BLaER1 treated with 17β-estradiol and CSF1 and Interleukin-3, amounts not matched to agents 10 nM and 100 nM (cell line): ENCODE results near the gene CCDC38.
A peak's percentile ranks its signal among the peaks of the same experiment; 100 is the strongest.

ENCODE experiments used
- H3K27ac ChIP-seq, 11 experiments: shearing (Covaris generic); formaldehyde crosslinking; 2 replicates each; pipeline ENCODE4 v1.8.1; 2022
- H3K27me3 ChIP-seq, 11 experiments: shearing (Covaris generic); formaldehyde crosslinking; 2 replicates each; pipeline ENCODE4 v1.8.1; 2022
- H3K36me3 ChIP-seq, 11 experiments: shearing (Covaris generic); formaldehyde crosslinking; 2 replicates each; pipeline ENCODE4 v1.8.1; 2022
- H3K4me1 ChIP-seq, 10 experiments: shearing (Covaris generic); formaldehyde crosslinking; 2 replicates each; pipeline ENCODE4 v1.8.1; 2022
- H3K4me2 ChIP-seq, 11 experiments: shearing (Covaris generic); formaldehyde crosslinking; 2 replicates each; pipeline ENCODE4 v1.8.1; 2022
- H3K4me3 ChIP-seq, 10 experiments: shearing (Covaris generic); formaldehyde crosslinking; 2 replicates each; pipeline ENCODE4 v1.8.1; 2022
- H3K9ac ChIP-seq, 11 experiments: shearing (Covaris generic); formaldehyde crosslinking; 2 replicates each; pipeline ENCODE4 v1.8.1; 2022
- H3K9me3 ChIP-seq, 11 experiments: shearing (Covaris generic); formaldehyde crosslinking; replicated peaks in 1 of 11; 2 replicates each; pipeline ENCODE4 v1.8.1; 2022
- H4K20me1 ChIP-seq, 11 experiments: shearing (Covaris generic); formaldehyde crosslinking; 2 replicates each; pipeline ENCODE4 v1.8.1; 2022
- Cebpa-rat ChIP-seq, 11 experiments: shearing (Covaris generic); IDR thresholded peaks; 2 replicates each; pipeline ENCODE4 v1.8.1; 2022

Gene CCDC38

DNA sequence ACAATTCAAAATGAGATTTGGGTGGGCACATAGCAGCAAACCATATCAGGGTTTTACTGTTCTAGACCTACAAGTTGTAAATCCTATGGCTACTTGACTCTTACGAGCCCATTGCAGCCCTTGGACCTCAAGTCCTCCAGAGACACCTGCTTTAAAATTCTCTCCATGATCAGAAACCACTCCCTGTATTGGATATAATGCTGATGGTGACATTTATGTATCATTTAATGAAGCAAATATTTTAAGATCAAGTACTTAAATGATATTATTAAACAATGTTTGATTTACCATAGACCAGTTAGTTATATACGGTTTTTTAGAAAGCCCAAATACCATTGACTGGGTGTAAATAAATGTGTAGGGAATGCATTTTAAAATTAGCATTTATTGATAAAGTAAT is 24.9 kb upstream of the CCDC38 start:
- Histone ChIP-seq H3K9ac (no peak overlapping the region), H4K20me1 (no peaks in the 10 kb centered on the region)

DNA sequence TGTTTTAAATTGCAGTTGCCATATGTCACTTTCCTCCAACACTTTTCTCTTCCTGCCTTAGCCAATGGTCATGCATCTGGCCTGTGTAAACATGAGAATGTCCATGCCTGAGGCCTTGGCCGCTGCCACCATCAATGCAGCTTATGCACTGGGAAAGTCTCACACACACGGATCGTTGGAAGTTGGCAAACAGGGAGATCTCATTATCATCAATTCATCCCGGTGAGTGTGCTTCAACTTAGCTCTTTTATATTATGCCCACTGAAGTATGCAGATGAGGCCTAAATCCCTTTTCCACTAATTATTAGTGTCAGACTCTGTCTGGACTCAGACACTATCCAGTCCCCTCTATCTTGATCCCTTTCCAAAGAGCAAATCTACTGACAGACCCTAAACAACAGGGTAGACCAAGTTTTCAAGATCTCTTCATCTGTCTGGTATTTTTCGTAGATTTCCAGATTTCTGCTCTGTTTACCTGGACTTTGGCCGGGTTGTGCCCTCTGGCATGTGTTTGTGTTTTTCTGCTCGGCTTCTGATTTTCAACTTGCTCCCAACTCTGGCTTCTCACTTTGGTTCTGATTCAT is 24.0 kb upstream of the CCDC38 start:
- no peak overlapping the region for H3K9ac ChIP-seq
- H3K4me2 ChIP-seq = no peak overlapping the region
- no peaks in the 10 kb centered on the region for H3K27me3 ChIP-seq
- TF ChIP-seq Cebpa-rat (IDR thresholded peaks at IDR 0.05) = no peak
- no peak overlapping the region for H3K27ac ChIP-seq
- H3K4me1 ChIP-seq = peaks cover 7 to 21% (median 15%) of the 10 kb centered on the region in 10 experiments; a peak in 17 of 20 replicates
- no peaks in the 10 kb centered on the region for H4K20me1 ChIP-seq
- H3K9me3 ChIP-seq = peaks cover 0 to 9% (median 0%) of the 10 kb centered on the region in 11 experiments; a peak in 2 of 22 replicates
- H3K4me3 ChIP-seq = no peak overlapping the region
- H3K36me3 ChIP-seq = no peaks in the 10 kb centered on the region

More for the DNA sequence above, 24.9 kb upstream of the CCDC38 start:
- no peak overlapping the region for H3K27ac ChIP-seq
- TF ChIP-seq Cebpa-rat (IDR thresholded peaks at IDR 0.05) = no peak
- no peaks in the 10 kb centered on the region for H3K27me3 ChIP-seq
- H3K36me3 ChIP-seq = no peaks in the 10 kb centered on the region; a peak in 1 of 22 replicates
- H3K4me1 ChIP-seq = peaks cover 7 to 21% (median 15%) of the 10 kb centered on the region in 10 experiments; a peak in 17 of 20 replicates
- peaks cover 0 to 9% (median 0%) of the 10 kb centered on the region in 11 experiments; a peak in 2 of 22 replicates for H3K9me3 ChIP-seq
- no peak overlapping the region for H3K4me2 ChIP-seq
- no peak overlapping the region for H3K4me3 ChIP-seq

DNA sequence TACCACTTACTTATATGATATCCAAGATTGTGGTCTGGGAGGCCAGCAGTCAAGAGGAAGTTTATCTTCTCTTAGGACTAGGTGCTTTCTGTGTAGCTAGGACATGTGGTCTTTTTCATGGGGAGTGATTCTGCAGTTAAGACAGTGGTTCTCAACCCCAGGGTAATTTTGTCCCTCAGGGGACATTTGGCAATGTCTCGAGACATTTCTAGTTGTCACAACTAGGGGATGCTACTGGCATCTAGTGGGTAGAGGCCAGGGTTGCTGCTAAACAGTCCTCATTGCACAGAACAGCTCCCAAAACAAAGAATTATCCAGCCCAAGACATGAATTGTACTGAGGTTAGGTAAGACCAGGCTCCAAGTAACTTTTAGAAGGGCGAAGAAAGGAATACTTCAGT is 20.7 kb upstream of the CCDC38 start:
- TF ChIP-seq Cebpa-rat (IDR thresholded peaks at IDR 0.05) = peak in 1 of 11 experiments; percentile 37; a peak in 1 of 22 replicates
- no peak overlapping the region for H3K4me3 ChIP-seq

DNA sequence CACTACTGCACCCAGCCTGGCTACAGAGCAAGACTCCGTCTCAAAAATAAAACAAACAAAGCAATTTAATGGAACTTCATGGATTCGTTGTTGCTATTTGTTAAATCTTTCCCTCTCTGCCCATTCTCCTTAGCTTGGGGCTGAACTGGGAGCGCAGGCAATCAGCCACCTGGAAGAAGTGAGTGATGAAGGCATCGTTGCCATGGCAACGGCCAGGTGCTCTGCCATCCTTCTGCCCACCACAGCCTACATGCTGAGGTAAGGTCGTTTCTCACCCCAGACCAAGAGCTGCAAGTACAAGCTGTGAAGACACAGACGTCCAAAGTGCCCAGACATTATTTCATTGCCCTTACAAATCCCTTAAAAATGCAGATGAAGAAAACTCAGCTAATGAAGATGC is 19.8 kb upstream of the CCDC38 start:
- no peak overlapping the region for H3K27ac ChIP-seq
- H3K9ac ChIP-seq = no peak overlapping the region
- TF ChIP-seq Cebpa-rat (IDR thresholded peaks at IDR 0.05) = no peak
- no peaks in the 10 kb centered on the region for H4K20me1 ChIP-seq
- no peaks in the 10 kb centered on the region for H3K9me3 ChIP-seq
- H3K27me3 ChIP-seq = no peaks in the 10 kb centered on the region
- H3K36me3 ChIP-seq = no peaks in the 10 kb centered on the region
- H3K4me1 ChIP-seq = peaks cover 7 to 21% (median 15%) of the 10 kb centered on the region in 10 experiments; a peak in 17 of 20 replicates
- no peak overlapping the region for H3K4me2 ChIP-seq
- H3K4me3 ChIP-seq = no peak overlapping the region

More for the DNA sequence above, 20.7 kb upstream of the CCDC38 start:
- no peak overlapping the region for H3K9ac ChIP-seq
- H3K27ac ChIP-seq = no peak overlapping the region
- no peaks in the 10 kb centered on the region for H3K27me3 ChIP-seq
- H3K4me1 ChIP-seq = peaks cover 7 to 21% (median 15%) of the 10 kb centered on the region in 10 experiments; a peak in 17 of 20 replicates
- H3K9me3 ChIP-seq = no peaks in the 10 kb centered on the region
- H3K4me2 ChIP-seq = peak overlapping the region in 3 of 11 experiments; percentile 11 to 26 (median 17); a peak in 3 of 22 replicates
- H4K20me1 ChIP-seq = no peaks in the 10 kb centered on the region
- H3K36me3 ChIP-seq = no peaks in the 10 kb centered on the region

DNA sequence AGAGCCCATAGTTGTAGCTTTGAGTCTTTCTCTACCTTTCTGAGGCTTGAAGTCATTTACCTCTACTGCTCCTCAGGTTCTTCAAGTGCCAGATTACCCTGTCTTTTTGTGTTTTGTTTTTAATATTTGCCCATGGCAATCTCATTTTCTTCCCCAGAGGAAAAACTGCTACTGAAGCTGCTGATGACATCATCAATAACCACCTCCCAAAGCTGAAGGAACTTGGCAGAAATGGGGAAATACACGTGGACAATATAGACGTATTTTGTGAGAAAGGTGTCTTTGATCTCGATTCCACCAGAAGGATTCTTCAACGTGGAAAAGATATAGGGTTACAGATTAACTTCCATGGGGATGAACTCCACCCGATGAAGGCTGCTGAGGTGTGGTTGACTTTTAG is 17.8 kb upstream of the CCDC38 start:
- H3K9me3 ChIP-seq = no peaks in the 10 kb centered on the region

DNA sequence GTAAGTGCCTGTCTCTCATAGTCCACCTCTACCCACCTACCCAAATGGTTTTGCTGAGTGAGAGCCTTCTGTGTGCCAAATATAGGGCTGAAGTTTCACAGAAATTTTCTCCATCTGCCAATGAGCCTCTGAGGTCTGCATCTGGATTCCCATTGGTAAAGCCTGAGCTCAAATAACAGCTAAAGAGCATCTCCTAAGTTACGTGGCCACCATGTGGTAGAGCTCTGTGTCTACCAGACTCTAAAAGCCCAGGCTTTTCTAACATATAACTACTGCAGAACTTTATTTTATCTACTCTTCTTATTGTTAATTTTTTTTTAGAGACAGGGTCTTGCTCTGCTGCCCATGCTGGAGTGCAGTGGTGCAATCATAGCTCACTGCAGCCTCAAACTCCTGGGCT is 16.7 kb upstream of the CCDC38 start:
- Histone ChIP-seq H3K27ac (no peak overlapping the region), H3K36me3 (no peaks in the 10 kb centered on the region), H3K9me3 (no peaks in the 10 kb centered on the region), H3K4me2 (no peak overlapping the region), H3K27me3 (no peaks in the 10 kb centered on the region), H3K4me3 (no peak overlapping the region), H4K20me1 (no peaks in the 10 kb centered on the region), H3K4me1 (peaks cover 0 to 11% (median 6%) of the 10 kb centered on the region in 10 experiments; a peak in 12 of 20 replicates), H3K9ac (no peak overlapping the region)
- no peak for TF ChIP-seq Cebpa-rat (IDR thresholded peaks at IDR 0.05)

More for the DNA sequence above, 17.8 kb upstream of the CCDC38 start:
- Histone ChIP-seq H4K20me1 (no peaks in the 10 kb centered on the region), H3K4me1 (peaks cover 7 to 21% (median 15%) of the 10 kb centered on the region in 10 experiments; a peak in 17 of 20 replicates), H3K36me3 (no peaks in the 10 kb centered on the region), H3K4me2 (no peak overlapping the region), H3K4me3 (no peak overlapping the region), H3K9ac (no peak overlapping the region), H3K27ac (no peak overlapping the region), H3K27me3 (no peaks in the 10 kb centered on the region)
- no peak for TF ChIP-seq Cebpa-rat (IDR thresholded peaks at IDR 0.05)

DNA sequence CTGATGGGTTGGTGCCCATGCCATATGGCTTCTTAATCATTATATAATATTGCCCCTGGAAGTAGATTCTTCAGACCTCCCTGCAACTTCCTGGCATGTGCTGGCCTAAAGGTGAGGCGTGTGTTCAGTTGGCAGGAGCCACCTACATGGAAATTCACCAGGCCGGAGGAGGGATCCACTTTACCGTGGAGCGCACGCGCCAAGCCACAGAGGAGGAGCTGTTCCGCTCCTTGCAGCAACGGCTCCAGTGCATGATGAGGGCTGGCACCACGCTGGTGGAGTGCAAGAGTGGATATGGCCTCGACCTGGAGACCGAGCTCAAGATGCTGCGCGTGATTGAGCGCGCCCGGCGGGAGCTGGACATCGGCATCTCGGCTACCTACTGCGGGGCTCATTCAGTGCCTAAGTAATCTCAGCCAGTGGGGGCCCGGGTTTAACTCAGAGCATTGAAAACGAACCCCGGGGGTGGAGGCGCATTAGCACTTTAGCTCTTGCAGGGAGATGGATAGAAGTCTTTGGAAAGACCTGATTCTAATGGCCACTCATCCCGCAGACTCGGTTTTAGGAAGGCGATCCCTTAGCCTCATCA is 14.2 kb upstream of the CCDC38 start:
- Histone ChIP-seq H3K27ac (no peak overlapping the region), H3K36me3 (no peaks in the 10 kb centered on the region), H4K20me1 (no peaks in the 10 kb centered on the region), H3K9me3 (no peaks in the 10 kb centered on the region), H3K9ac (no peak overlapping the region), H3K4me3 (no peak overlapping the region), H3K4me1 (peaks cover 0 to 21% (median 0%) of the 10 kb centered on the region in 10 experiments; a peak in 6 of 20 replicates), H3K4me2 (no peak overlapping the region), H3K27me3 (no peaks in the 10 kb centered on the region)
- TF ChIP-seq Cebpa-rat (IDR thresholded peaks at IDR 0.05) = no peak

DNA sequence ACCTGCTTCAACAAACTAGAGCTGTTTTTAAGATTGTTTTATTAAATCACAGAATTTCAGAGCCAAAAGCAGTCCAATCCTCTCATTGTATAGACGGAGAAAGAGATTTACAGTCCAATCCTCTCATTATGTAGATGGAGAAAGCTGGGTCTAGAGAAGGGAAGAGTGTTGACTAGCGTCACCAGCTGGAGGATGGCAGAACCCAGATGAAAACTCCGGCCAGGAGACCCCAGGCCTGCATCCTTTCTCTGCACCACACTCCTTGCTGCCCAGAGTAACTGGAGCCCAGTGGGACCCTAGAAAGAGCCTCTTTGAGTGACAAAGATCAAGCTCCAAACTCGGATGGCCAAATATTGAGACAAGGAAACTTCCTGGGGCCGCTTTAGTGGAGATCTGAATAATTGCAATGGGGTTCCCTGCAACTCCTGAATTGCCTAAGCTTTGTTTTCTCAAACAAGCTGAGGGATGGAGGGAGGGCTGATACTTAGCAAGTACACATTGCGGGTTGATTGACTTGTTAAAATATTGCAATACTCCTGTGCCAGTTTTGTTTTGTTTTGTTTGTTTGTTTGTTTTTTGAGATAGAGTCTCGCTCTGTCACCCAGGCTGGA is 13.2 kb upstream of the CCDC38 start:
- H4K20me1 ChIP-seq = no peaks in the 10 kb centered on the region
- H3K27ac ChIP-seq = no peak overlapping the region
- no peaks in the 10 kb centered on the region for H3K9me3 ChIP-seq
- no peaks in the 10 kb centered on the region for H3K36me3 ChIP-seq
- H3K4me1 ChIP-seq = peaks cover 0 to 31% (median 0%) of the 10 kb centered on the region in 10 experiments; a peak in 6 of 20 replicates
- TF ChIP-seq Cebpa-rat (IDR thresholded peaks at IDR 0.05) = no peak
- no peak overlapping the region for H3K9ac ChIP-seq
- no peak overlapping the region for H3K4me2 ChIP-seq
- H3K27me3 ChIP-seq = no peaks in the 10 kb centered on the region
- no peak overlapping the region for H3K4me3 ChIP-seq

DNA sequence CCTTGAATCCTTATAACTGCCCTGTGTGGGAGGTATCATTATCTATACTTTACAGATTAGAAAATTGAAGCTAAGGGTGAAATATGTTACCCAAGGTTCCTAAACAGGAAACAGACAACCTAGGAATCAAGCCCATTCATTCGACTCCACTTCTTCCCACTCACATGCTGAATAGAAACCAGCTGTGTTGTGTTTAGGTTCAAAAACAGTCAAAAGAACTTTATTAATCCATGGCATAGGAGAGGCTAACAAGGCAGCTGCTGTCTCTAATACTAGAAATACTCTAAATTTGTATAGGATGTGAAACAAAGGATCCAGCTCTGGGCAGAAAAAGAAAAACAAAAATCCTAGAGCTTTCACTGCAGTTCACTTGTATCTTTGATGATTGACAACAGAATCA is 10.6 kb upstream of the CCDC38 start:
- Histone ChIP-seq H3K4me1 (peaks cover 0 to 42% (median 0%) of the 10 kb centered on the region in 10 experiments; a peak in 6 of 20 replicates), H3K9me3 (no peaks in the 10 kb centered on the region), H4K20me1 (no peaks in the 10 kb centered on the region), H3K4me2 (peak overlapping the region in 1 of 11 experiments; percentile 8; a peak in 1 of 22 replicates), H3K27me3 (no peaks in the 10 kb centered on the region), H3K27ac (no peak overlapping the region), H3K9ac (no peak overlapping the region), H3K4me3 (no peak overlapping the region), H3K36me3 (no peaks in the 10 kb centered on the region)
- TF ChIP-seq Cebpa-rat (IDR thresholded peaks at IDR 0.05) = no peak
